ENCODE measurements around the gene SLC20A1.

Gene SLC20A1

GRCh38 chr2:112623913-112624777 lies 21.6 kb upstream of the SLC20A1 start:
- Histone ChIP-seq H3K9me3 (ENCODE audit: control insufficient read depth in 1 of 2, low read length in 2 of 2) (no peaks in the 10 kb centered on the region), H3K9ac (ENCODE audit: low read depth in 1 of 2, low read length in 2 of 2) (no peak overlapping the region), H3K27ac (ENCODE audit: low read depth, low read length) (no peak overlapping the region), H3K27me3 (ENCODE audit: control insufficient read depth in 1 of 2, insufficient read depth in 2 of 2, low read length in 2 of 2) (no peaks in the 10 kb centered on the region), H3K36me3 (ENCODE audit: control insufficient read depth in 1 of 2, insufficient read depth in 2 of 2, low read length in 2 of 2) (no peaks in the 10 kb centered on the region), H3K4me1 (ENCODE audit: control insufficient read depth in 1 of 2, insufficient read depth in 2 of 2, low read length in 2 of 2) (peaks cover 16 to 17% of the 10 kb centered on the region in 2 donors), H3K4me3 (ENCODE audit: low read depth in 1 of 2, low read length in 2 of 2) (no peak overlapping the region)

GRCh38 chr2:112625474-112626114 lies 20.1 kb upstream of the SLC20A1 start:
- Histone ChIP-seq H3K27me3 (ENCODE audit: control insufficient read depth in 1 of 2, insufficient read depth in 2 of 2, low read length in 2 of 2) (no peaks in the 10 kb centered on the region), H3K4me1 (ENCODE audit: control insufficient read depth in 1 of 2, insufficient read depth in 2 of 2, low read length in 2 of 2) (peaks cover 17 to 21% of the 10 kb centered on the region in 2 donors), H3K27ac (ENCODE audit: low read depth, low read length) (no peak overlapping the region), H3K9me3 (ENCODE audit: control insufficient read depth in 1 of 2, low read length in 2 of 2) (no peaks in the 10 kb centered on the region), H3K36me3 (ENCODE audit: control insufficient read depth in 1 of 2, insufficient read depth in 2 of 2, low read length in 2 of 2) (no peaks in the 10 kb centered on the region), H3K9ac (ENCODE audit: low read depth in 1 of 2, low read length in 2 of 2) (no peak overlapping the region), H3K4me3 (ENCODE audit: low read depth in 1 of 2, low read length in 2 of 2) (no peak overlapping the region)

- H3K4me3 ChIP-seq (ENCODE audit: low read depth in 1 of 2, low read length in 2 of 2), result peak overlapping the region; percentile 27 to 48
- H3K36me3 ChIP-seq (ENCODE audit: control insufficient read depth in 1 of 2, insufficient read depth in 2 of 2, low read length in 2 of 2), result no peaks in the 10 kb centered on the region
- no peaks in the 10 kb centered on the region for H3K9me3 ChIP-seq (ENCODE audit: control insufficient read depth in 1 of 2, low read length in 2 of 2)
- no peaks in the 10 kb centered on the region for H3K27me3 ChIP-seq (ENCODE audit: control insufficient read depth in 1 of 2, insufficient read depth in 2 of 2, low read length in 2 of 2)
- H3K4me1 ChIP-seq (ENCODE audit: control insufficient read depth in 1 of 2, insufficient read depth in 2 of 2, low read length in 2 of 2), result peaks cover 24 to 29% of the 10 kb centered on the region in 2 donors
- no peak overlapping the region for H3K27ac ChIP-seq (ENCODE audit: low read depth, low read length)
- no peak overlapping the region for H3K9ac ChIP-seq (ENCODE audit: low read depth in 1 of 2, low read length in 2 of 2)
Observed at GRCh38 chr2:112626604-112627059, 19.1 kb upstream of the SLC20A1 start.

DNA sequence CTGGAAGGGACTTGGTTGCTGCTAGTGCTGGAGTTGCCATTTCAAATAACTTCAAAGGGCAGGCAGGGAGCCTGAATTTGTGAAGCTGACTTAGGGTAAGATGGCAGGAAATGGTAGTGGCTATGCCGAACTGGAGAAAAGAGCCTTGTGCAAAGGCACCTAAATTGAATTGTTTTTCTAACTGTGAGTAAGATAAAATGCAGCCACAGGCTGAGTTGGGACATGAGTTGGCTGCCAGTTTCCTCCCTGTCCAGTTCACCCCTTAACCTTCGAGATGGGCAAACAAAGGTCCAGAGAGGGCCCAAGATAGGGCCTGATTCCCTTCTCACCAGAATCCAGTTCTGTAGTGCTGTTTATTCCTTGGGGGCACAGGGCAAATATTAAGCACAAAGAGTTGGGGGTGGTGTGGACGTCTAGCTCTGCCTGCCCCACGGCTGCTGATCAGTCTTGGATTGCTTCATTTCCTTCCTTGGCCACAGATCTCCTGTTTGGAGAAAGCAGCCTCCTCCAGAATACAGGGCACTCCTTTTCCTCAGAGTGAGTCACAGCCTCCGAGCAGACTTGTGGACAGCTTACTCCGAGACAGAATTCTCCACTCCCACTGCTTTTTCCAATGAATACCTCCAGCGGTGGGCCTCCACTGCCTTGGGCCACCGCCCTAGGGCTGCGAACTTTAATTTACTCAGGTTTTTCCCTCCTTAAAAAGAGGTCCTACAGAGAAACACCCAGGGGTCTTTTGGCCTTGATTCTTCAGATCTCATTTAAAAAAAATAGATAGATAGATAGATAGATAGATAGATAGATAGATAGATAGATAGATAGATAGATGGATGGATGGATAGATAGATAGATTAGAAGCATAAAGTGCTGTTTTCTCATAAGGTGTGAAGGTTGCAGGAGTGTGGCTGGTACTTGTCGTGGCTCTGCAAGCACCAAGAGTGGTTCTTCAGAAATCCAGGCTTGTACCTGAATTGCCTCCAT lies 18.4 kb upstream of the SLC20A1 start:
- no peak overlapping the region for H3K27ac ChIP-seq (ENCODE audit: low read depth, low read length)
- H3K36me3 ChIP-seq (ENCODE audit: control insufficient read depth in 1 of 2, insufficient read depth in 2 of 2, low read length in 2 of 2), result no peaks in the 10 kb centered on the region
- H3K4me3 ChIP-seq (ENCODE audit: low read depth in 1 of 2, low read length in 2 of 2), result peak overlapping the region in 1 of 2 donors; percentile 27
- H3K4me1 ChIP-seq (ENCODE audit: control insufficient read depth in 1 of 2, insufficient read depth in 2 of 2, low read length in 2 of 2), result peaks cover 28 to 34% of the 10 kb centered on the region in 2 donors
- H3K27me3 ChIP-seq (ENCODE audit: control insufficient read depth in 1 of 2, insufficient read depth in 2 of 2, low read length in 2 of 2), result no peaks in the 10 kb centered on the region
- H3K9me3 ChIP-seq (ENCODE audit: control insufficient read depth in 1 of 2, low read length in 2 of 2), result no peaks in the 10 kb centered on the region
- no peak overlapping the region for H3K9ac ChIP-seq (ENCODE audit: low read depth in 1 of 2, low read length in 2 of 2)

DNA sequence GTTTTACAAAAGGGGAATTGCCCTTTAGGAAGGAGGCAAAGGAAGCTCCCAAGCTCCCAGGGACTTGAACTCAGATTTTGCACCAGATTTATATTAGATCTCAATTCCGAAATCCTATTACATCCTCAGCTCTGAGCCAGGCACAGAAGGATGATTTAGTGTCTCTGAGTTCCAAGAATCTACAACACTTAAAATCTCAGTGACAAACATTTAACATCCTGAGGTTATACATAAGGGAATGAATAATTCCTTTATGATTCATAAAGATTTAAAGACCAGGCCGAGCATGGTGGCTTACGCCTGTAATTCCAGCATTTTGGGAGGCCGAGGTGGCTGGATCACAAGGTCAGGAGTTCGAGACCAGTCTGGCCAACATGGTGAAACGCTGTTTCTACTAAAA lies 16.5 kb upstream of the SLC20A1 start:
- H3K9ac ChIP-seq (ENCODE audit: low read depth in 1 of 2, low read length in 2 of 2), result no peak overlapping the region
- no peaks in the 10 kb centered on the region for H3K36me3 ChIP-seq (ENCODE audit: control insufficient read depth in 1 of 2, insufficient read depth in 2 of 2, low read length in 2 of 2)
- H3K9me3 ChIP-seq (ENCODE audit: control insufficient read depth in 1 of 2, low read length in 2 of 2), result no peaks in the 10 kb centered on the region
- H3K27ac ChIP-seq (ENCODE audit: low read depth, low read length), result no peak overlapping the region
- peaks cover 26 to 34% of the 10 kb centered on the region in 2 donors for H3K4me1 ChIP-seq (ENCODE audit: control insufficient read depth in 1 of 2, insufficient read depth in 2 of 2, low read length in 2 of 2)
- H3K27me3 ChIP-seq (ENCODE audit: control insufficient read depth in 1 of 2, insufficient read depth in 2 of 2, low read length in 2 of 2), result no peaks in the 10 kb centered on the region
- H3K4me3 ChIP-seq (ENCODE audit: low read depth in 1 of 2, low read length in 2 of 2), result no peak overlapping the region

DNA sequence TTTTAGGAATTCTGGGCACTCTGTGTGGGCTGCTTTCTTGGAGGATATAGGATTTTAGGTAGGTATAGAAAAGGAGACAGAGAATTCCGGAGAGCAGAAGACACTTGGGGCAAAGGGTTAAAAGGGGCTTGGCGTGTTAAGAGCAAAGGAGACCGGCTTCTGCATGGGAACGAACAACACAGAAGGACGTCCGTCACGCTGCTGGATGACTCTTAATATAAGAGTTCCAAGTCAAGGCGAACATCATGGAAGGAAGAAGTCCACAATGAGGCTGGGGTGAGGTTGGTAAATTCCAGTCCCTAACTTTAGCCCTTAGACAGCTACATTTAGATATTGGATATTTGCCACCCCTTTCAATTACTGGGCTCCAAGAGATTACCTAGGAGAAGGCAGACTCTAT lies 15.9 kb upstream of the SLC20A1 start:
- Histone ChIP-seq H3K36me3 (ENCODE audit: control insufficient read depth in 1 of 2, insufficient read depth in 2 of 2, low read length in 2 of 2) (no peaks in the 10 kb centered on the region), H3K9ac (ENCODE audit: low read depth in 1 of 2, low read length in 2 of 2) (no peak overlapping the region), H3K27ac (ENCODE audit: low read depth, low read length) (no peak overlapping the region), H3K27me3 (ENCODE audit: control insufficient read depth in 1 of 2, insufficient read depth in 2 of 2, low read length in 2 of 2) (no peaks in the 10 kb centered on the region), H3K4me1 (ENCODE audit: control insufficient read depth in 1 of 2, insufficient read depth in 2 of 2, low read length in 2 of 2) (peaks cover 21 to 28% of the 10 kb centered on the region in 2 donors), H3K4me3 (ENCODE audit: low read depth in 1 of 2, low read length in 2 of 2) (no peak overlapping the region), H3K9me3 (ENCODE audit: control insufficient read depth in 1 of 2, low read length in 2 of 2) (no peaks in the 10 kb centered on the region)

GRCh38 chr2:112630268-112630667 lies 15.5 kb upstream of the SLC20A1 start:
- no peak overlapping the region for H3K27ac ChIP-seq (ENCODE audit: low read depth, low read length)
- H3K9ac ChIP-seq (ENCODE audit: low read depth in 1 of 2, low read length in 2 of 2), result no peak overlapping the region

DNA sequence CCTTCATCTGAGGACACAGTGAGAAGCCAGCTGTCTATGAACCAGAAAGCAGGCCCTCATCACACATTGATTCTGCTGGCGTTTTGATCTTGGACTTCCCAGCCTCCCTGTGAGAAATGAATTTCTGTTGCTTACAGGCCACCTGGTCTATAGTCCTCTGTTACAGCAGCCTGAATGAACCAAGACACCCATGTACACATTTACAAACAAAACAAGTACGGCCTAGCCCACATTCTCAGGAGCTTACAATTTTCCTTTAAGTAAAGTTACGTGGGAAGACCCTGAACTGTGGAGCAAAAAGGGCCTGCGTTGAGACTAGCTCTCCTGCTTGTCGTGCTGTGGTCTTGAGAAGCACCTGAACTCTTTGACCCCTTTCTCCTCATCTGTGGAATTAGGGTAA lies 12.0 kb upstream of the SLC20A1 start:
- H3K4me3 ChIP-seq (ENCODE audit: low read depth in 1 of 2, low read length in 2 of 2), result no peak overlapping the region
- H3K4me1 ChIP-seq (ENCODE audit: control insufficient read depth in 1 of 2, insufficient read depth in 2 of 2, low read length in 2 of 2), result peaks cover 10 to 24% of the 10 kb centered on the region in 2 donors

More at GRCh38 chr2:112630268-112630667, 15.5 kb upstream of the SLC20A1 start:
- no peaks in the 10 kb centered on the region for H3K27me3 ChIP-seq (ENCODE audit: control insufficient read depth in 1 of 2, insufficient read depth in 2 of 2, low read length in 2 of 2)
- H3K4me3 ChIP-seq (ENCODE audit: low read depth in 1 of 2, low read length in 2 of 2), result no peak overlapping the region
- peaks cover 21 to 28% of the 10 kb centered on the region in 2 donors for H3K4me1 ChIP-seq (ENCODE audit: control insufficient read depth in 1 of 2, insufficient read depth in 2 of 2, low read length in 2 of 2)
- no peaks in the 10 kb centered on the region for H3K9me3 ChIP-seq (ENCODE audit: control insufficient read depth in 1 of 2, low read length in 2 of 2)
- no peaks in the 10 kb centered on the region for H3K36me3 ChIP-seq (ENCODE audit: control insufficient read depth in 1 of 2, insufficient read depth in 2 of 2, low read length in 2 of 2)

GRCh38 chr2:112634153-112634873 lies 11.4 kb upstream of the SLC20A1 start:
- Histone ChIP-seq H3K9me3 (ENCODE audit: control insufficient read depth in 1 of 2, low read length in 2 of 2) (no peaks in the 10 kb centered on the region), H3K27ac (ENCODE audit: low read depth, low read length) (no peak overlapping the region), H3K9ac (ENCODE audit: low read depth in 1 of 2, low read length in 2 of 2) (no peak overlapping the region), H3K4me1 (ENCODE audit: control insufficient read depth in 1 of 2, insufficient read depth in 2 of 2, low read length in 2 of 2) (peaks cover 10 to 24% of the 10 kb centered on the region in 2 donors), H3K27me3 (ENCODE audit: control insufficient read depth in 1 of 2, insufficient read depth in 2 of 2, low read length in 2 of 2) (no peaks in the 10 kb centered on the region), H3K36me3 (ENCODE audit: control insufficient read depth in 1 of 2, insufficient read depth in 2 of 2, low read length in 2 of 2) (no peaks in the 10 kb centered on the region), H3K4me3 (ENCODE audit: low read depth in 1 of 2, low read length in 2 of 2) (no peak overlapping the region)

More for the DNA sequence above, 12.0 kb upstream of the SLC20A1 start:
- no peaks in the 10 kb centered on the region for H3K27me3 ChIP-seq (ENCODE audit: control insufficient read depth in 1 of 2, insufficient read depth in 2 of 2, low read length in 2 of 2)
- H3K36me3 ChIP-seq (ENCODE audit: control insufficient read depth in 1 of 2, insufficient read depth in 2 of 2, low read length in 2 of 2), result no peaks in the 10 kb centered on the region
- no peak overlapping the region for H3K9ac ChIP-seq (ENCODE audit: low read depth in 1 of 2, low read length in 2 of 2)
- H3K9me3 ChIP-seq (ENCODE audit: control insufficient read depth in 1 of 2, low read length in 2 of 2), result no peaks in the 10 kb centered on the region
- no peak overlapping the region for H3K27ac ChIP-seq (ENCODE audit: low read depth, low read length)

Measured in duodenal mucosa (tissue), 2 donors.